Fibroblast of peridontal ligament (primary cell): ENCODE data around the gene FARS2.

ENCODE experiments used
- DNase-seq: peaks from one replicate; pipeline ENCODE4 v3.0.0-alpha.2; 2010; ENCODE audit errors: extremely low read depth

FARS2 gene

DNA sequence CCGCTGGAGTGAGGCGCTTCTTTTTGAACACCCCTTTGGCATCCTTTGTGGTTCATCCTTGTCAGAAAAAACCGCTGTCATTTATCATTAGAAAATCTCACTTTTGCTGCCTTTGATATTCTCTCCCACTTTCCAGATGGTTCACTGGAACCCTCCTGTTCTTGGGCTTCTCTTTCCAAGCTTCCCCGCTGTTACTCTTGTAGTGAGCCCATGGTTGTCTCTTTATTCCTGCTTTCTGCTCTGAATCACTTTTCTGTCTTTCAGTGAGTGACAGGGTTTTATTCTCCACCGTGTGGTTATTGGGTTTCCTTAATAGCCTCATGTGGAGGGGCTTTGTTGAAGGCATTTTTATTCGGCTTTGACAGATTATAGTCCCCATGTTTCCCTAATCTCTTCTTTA is 117.0 kb downstream of the FARS2 start:
- no peak for DNase-seq

DNA sequence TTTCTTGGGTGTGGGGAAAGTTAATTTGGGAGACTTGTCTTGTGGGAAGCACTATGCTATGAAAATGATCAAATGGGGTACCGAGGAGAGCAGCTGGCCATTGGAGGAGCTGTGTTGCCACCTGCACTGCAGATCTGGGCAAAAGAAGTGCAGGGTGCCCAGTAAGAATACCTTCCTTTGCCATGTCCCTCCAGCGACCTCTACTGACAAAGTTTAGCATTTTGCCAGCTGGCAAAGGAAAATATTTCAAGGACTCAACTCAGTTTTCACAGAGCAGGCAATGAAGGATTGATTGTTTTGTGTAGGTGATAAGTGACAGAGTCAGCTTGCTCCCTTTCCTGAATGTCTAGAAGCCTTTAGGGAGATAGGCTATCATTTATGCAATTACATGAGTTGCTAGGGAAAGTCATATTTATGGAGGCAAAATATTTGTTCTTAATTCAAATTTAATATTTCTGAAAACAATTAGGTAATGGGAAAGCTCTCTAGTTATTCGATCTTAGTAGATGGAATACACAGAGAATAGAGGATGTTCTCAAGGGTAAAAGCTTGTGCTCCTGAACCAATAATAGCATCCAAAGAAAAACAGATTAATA is 118.4 kb downstream of the FARS2 start:
- DNase-seq = peak; percentile 59

DNA sequence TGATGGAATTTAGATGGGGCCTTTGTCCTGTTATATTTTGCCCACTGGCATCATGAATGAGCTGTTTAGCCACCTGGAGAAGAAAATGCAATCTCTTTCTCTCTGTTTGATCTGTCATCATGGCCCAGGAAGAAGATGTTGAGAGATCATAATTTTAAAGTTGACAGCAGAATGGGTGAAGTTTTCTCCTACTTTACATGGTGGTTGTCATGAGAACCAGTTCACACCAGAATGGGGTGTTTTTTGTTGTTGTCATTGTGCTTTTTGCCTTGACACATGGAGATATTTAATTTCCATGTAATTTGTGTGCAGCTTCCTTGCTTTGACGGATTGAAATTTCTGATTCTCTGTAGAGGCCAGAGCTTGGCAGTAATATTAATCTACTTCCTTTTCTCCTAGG is 122.5 kb downstream of the FARS2 start:
- DNase-seq = no peak

GRCh38 chr6:5384276-5384675 is 123.0 kb downstream of the FARS2 start:
- DNase-seq = no peak

- no peak for DNase-seq
These were observed 127.0 kb downstream of the FARS2 start for GRCh38 chr6:5388326-5388725.

- no peak for DNase-seq
These were observed 127.9 kb downstream of the FARS2 start for GRCh38 chr6:5389086-5389745.

- DNase-seq = no peak
These were observed 128.9 kb downstream of the FARS2 start for GRCh38 chr6:5390177-5390576.

DNA sequence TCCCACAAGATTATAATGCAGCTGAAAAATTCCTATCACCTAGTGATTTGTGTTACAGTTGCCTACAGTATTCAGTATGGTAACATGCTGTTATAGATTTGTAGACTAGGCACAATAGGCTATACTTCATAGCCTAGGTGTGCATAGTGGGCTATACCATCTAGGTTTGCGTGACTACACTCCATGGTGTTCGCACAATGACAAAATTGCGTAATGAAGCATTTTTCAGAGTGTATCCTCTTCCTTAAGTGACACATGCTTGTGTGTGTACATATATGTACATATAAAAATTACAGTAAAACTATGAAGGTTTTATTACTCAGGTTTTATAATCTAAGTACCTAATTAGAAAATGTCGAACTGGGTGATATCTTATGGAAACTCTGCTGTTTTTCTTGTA is 133.0 kb downstream of the FARS2 start:
- no peak for DNase-seq

- DNase-seq = peak; percentile 7
These were observed 134.4 kb downstream of the FARS2 start for GRCh38 chr6:5395719-5396118.

GRCh38 chr6:5398530-5398929 is 137.2 kb downstream of the FARS2 start:
- DNase-seq = peak; percentile 64

DNA sequence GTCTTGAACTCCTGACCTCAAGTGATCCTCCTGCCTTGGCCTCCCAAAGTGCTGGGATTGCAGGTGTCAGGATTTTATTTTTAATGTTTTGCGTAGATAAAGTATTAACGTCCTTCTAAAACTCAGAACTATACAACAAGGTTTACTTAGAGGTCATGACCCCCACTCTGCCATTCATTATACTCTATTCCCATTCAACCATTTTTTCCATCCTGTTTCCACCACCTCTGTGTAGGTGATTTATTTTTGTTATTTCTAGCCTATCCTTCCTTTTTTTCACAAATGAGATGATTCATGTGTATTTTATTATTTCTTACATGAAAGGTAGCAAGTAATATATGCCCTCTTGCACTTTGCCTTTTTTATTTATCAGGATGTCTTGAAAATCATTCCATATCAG is 138.1 kb downstream of the FARS2 start:
- no peak for DNase-seq

DNA sequence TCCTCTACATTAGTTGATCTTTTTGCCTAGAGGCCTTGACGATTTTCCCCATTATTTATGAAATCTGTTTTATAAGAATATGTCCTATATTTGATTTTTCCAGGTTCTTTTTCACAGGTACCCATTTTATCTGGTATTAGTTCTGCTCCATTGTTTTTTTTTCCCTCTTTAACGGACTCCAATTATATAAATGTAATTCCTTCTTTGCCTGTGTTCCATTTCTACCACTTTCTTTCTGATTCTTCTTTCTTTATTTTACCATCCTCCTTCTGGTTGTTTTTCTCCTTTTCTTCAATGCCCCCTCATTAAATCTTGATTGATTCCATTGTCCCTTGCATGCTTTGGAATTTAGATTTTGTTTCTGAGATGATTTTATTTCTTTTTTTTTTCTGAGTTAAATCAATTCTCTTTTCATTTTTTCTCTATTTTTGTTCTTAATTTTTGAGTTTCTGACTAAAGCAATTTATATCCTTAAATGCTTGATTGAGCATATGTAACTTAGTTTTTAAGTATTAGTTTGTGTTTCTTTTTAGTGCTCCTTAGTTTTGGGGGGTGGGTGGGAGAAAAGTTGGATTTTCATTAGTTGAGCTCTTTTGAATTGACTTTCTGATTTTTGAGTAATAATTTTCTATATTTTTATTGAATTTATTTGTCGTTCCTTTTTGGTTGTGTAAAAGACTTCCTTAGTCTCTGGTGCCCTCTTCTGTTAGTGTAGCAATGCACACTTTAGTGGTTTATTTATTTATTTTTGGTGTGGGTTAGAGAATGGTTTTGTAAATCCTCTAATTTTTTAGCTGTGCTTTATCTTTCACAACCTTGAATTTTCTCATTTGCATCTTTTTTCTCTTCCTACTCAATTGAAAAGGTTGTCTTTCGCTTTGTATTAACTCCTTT is 140.8 kb downstream of the FARS2 start:
- peak; percentile 61 for DNase-seq

GRCh38 chr6:5403076-5403475 is 141.8 kb downstream of the FARS2 start:
- DNase-seq = no peak

GRCh38 chr6:5403609-5404008 is 142.3 kb downstream of the FARS2 start:
- DNase-seq = no peak

GRCh38 chr6:5405976-5406375 is 144.7 kb downstream of the FARS2 start:
- no peak for DNase-seq

DNA sequence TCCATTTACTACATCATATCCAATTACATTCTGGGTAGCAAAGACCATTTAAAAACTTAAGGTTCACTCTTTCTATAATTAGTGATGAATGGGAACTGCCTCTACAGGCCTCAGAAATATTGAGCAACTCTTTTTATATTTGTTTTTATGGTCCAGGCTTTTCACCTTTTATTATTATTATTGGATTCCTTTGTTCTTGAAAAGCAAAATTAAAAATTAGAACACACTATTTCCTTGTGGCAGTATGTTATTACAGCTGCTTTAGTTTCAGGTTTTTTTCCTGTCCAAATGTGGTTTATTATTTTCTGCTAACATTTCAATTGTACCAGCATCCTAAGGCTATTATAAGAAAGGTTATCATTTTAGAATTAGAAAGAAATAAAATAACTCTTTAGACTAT is 150.1 kb downstream of the FARS2 start:
- DNase-seq = no peak

DNA sequence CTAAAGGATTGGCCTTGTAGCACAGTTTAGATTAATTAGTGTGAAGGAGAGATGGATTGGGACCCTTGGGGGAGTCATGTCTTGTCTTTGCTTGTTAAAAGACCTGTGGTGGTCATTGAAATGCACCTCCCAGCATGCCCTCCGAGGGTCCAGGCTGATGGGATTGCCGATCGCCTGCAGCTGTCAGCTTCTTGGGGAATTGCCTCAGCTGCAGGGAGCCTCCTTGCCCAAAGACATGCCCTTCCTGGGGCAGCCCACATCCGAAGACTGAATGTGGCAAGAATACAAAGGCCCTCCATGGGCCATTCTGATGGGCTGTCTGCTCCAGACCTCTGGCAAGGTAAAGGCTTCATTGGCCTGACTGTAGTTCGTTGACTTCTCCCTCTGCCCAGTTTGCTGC is 150.7 kb downstream of the FARS2 start:
- DNase-seq = no peak

- DNase-seq = no peak
These were observed 151.3 kb downstream of the FARS2 start for GRCh38 chr6:5412663-5413062.

GRCh38 chr6:5416250-5416649 is 154.9 kb downstream of the FARS2 start:
- peak; percentile 10 for DNase-seq

- DNase-seq = peak; percentile 49
These were observed 161.1 kb downstream of the FARS2 start for GRCh38 chr6:5422321-5422915.

- no peak for DNase-seq
These were observed 161.9 kb downstream of the FARS2 start for GRCh38 chr6:5423251-5423650.

DNA sequence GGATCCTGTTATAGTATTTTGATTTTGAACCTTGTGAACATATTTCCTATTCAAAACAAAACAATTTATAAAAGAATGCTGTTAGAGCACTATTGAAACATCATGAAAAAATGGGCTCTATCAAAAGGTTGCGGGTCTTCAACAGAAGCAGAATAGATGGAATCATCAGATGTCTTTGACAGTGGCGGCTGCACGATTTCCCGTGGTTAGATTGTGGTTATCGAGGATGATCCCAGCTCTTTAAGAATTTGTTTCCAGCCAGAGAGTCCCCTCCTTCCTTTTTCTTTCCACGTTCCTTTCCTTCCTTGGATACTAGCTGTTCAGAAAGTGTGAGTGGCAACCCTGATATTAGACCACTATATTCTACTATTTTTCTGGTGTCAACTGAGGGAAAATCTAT is 163.4 kb downstream of the FARS2 start:
- DNase-seq = no peak

- DNase-seq = no peak
These were observed 164.0 kb downstream of the FARS2 start for GRCh38 chr6:5425267-5425666.
